DMS153 treated with DMSO at 0.1 percent for 48 hours (cell line): ENCODE data around the gene EGFL7.

Experiments used
- DNase-seq: peaks from one replicate; lab custom pipeline; 2025; ENCODE audit not compliant: unreplicated experiment; lab: John Stamatoyannopoulos, UW

Gene EGFL7

GRCh38 chr9:136671646-136672430, 9.1 kb downstream of the EGFL7 start:
- no peak for DNase-seq

GRCh38 chr9:136672431-136673087, 9.8 kb downstream of the EGFL7 start:
- no peak for DNase-seq

GRCh38 chr9:136673088-136673974, 10.6 kb downstream of the EGFL7 start:
- DNase-seq = no peak

DNA sequence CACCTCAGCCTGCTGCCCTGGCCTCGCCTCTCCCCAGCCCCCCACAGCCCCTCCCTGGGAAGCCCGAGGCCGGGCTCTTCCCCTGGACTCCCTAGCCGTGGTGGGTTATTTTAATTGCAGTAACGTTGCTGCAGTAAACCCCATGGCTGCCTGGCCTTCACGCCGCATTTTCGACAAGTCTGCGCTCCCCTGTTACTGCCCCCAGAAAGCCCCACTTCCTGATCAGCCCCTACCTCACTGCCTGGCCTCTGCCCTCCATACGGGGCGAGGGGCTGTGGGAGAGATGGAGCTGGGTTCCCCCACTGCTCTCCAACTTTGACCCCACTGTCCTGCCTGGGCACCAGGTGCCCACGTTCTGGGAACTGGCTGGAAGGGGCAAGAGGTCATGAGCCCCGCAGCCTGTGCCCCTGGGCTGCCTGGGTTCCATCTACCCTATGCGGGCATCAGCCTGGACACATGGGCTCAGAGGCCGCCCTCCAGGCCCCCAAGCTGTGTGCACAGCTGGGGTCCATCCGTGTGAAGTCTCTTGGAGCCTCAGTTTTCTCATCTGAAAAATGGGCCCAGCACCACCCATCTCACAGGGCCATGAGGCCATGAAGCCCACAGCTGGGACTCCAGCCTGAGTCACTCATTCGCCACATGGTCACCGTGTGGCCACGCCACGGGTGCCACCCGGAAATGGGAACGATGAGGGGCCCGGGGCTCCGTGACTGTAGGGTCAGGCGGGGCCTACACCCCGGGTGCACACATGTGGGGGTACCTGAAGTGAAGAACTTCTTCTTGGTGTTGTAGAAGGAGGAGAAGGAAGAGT, 11.5 kb downstream of the EGFL7 start:
- DNase-seq = no peak

GRCh38 chr9:136674786-136675349, 12.2 kb downstream of the EGFL7 start:
- DNase-seq = no peak

- no peak for DNase-seq
Measured at GRCh38 chr9:136675477-136676296, 13.0 kb downstream of the EGFL7 start.

- DNase-seq = no peak
Measured at GRCh38 chr9:136676297-136676794, 13.6 kb downstream of the EGFL7 start.

DNA sequence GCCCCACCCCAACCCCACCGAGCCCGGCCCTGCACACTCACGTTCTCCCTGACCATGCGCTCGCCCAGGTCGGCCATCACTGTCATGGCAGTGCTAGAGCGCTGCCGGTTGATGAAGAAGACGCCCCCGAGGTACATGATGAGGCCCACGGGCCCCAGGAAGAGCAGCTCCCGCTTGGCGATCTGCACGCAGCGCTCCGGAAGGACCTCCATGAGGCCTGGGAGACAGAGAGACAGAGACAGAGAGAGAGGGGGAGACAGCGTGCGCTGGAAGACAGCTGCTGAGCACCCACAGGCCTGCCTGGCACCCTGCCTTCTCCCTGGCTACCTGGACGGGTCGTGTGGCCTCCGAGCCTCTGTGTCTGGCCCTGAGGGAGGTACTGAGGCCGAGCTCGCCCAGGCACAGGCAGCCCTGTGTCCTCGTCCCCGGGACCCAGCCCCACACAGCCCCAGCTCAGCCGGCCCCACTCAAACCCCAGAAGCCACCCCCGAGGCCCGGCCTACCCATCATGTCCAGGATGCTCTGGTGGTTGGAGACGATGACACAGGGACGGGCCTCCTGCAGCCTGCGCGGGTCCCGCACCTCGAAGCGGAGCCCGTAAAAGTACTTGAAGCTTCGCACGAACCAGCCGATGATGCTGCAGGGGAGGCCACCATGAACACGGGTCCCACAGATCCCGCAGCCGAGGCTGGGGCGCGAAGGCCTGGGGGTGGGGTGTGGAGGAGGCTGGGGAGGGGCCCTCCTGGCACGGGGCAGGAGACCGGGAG, 14.4 kb downstream of the EGFL7 start:
- DNase-seq = no peak

DNA sequence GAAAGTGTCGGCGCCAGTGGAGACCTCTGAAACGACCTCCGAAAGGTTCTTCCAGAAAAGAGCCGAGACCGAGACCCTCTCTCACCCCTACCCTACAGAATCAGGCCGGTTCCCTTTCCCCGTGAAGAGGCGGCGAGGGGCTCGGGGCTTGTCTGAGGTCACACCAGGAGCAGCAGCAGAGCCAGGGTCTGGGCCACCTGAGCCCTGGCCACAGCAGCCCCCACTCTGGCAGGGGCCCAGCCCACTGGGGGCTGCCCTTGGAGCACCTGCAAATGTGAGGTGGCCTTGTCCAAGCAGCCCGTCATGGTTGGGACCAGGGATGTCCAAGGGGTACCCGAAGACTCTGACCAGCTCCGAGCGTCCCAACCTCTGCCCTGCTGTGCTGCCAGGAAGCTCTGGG, 15.3 kb downstream of the EGFL7 start:
- DNase-seq = no peak

GRCh38 chr9:136678624-136679023, 15.9 kb downstream of the EGFL7 start:
- no peak for DNase-seq

GRCh38 chr9:136679431-136679941, 16.8 kb downstream of the EGFL7 start:
- no peak for DNase-seq

DNA sequence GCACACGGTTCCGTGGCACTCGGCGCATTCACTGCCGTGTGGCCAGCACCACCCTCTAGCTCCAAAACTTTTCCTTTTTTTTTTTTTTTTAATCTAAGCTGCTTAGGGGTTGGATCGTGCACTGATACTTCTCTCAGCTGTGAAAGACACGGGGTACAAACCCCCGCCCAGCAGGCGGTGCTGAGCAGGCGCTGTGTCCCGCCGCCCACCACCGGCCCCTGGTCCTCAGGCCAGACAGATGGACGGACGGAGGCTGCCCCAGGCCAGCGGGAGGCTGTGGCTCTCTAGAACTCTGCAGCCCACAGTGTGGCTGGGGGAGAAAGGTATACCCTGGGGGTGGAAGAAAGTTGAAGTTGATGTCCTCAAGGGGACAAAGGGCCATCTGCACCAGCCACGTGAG, 18.3 kb downstream of the EGFL7 start:
- no peak for DNase-seq

DNA sequence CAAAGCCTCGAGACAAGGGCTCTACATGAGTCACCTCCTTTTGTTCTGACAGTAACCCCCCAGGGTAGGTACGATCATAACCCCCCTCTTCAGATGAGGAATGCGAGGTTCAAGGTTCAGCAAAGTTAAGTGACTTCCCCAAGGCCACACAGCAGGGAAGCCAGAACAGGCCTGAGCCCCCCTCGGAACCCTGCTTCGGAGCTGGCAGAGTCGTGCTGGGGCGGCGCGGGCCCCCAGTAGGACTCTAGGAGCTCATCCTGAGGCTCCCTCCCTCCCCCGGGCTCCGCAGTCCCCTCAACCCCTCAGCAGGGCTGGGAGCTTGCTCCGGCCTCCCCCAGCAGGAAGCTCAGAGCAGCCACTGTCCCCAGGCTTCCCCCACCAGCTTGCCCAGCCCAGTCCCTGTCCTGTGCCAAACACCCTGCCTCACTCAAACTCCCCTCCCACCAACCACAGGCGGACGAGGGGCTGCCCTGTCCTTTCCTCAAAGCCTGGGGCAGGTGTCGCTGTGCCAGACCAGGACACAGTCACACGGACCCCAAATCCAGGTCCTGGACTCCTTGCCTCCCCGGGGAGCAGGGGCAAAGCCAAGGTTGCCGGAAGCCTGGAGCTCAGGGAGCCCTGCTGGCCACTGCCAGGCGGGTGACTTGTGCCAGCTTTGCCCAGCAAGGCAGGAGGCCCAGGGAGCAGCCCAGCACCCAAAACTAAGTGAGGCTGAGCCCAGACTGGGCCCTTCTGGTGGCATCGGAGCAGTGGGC, 19.4 kb downstream of the EGFL7 start:
- DNase-seq = no peak

DNA sequence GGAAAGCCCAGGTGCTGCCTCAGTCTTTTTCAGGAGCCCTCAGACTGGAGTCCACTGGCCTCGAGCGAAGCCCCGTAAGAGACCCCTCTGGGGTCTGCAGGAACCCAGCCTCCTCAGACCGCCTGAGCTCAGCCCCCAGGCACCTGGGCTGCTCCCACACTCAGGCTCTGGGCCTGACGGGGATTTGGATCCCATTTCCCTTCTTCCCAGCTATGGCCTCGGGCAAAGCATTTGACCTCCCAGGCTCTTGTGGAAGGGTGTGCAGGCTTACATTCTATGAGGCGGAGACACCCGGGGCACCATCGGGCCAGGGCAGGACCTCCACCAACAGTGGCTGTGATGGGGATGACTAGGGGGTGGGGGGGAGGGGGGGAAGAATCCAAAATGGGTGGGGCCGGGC, 20.0 kb downstream of the EGFL7 start:
- DNase-seq = no peak

DNA sequence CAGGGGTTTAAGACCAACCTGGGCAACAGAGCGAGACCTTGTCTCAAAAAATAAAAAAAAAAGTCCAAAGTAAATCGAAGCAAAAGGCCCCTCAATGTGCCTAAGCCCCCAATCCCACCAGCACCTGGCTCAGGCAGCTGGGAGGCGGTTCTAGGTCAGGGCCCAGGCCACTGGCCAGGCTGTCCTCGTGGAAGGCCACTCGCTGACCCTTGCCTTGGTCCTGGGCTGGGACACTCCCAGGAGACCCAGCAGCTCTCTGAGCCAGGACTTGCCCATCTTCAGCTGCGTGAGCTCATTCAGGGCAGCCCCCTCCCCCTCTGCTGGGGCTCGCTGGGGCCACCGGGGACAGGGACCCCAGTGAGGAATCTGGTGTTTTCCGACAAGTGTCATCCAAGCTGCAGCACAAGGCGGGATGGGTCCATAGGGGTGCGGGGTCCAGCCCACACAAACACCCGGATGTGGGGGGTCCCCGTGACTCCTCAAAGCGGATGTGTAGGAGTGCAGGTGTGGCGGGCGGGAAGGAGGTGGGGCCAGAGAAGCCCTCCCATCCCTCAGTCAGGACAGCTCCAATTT, 20.5 kb downstream of the EGFL7 start:
- no peak for DNase-seq

DNA sequence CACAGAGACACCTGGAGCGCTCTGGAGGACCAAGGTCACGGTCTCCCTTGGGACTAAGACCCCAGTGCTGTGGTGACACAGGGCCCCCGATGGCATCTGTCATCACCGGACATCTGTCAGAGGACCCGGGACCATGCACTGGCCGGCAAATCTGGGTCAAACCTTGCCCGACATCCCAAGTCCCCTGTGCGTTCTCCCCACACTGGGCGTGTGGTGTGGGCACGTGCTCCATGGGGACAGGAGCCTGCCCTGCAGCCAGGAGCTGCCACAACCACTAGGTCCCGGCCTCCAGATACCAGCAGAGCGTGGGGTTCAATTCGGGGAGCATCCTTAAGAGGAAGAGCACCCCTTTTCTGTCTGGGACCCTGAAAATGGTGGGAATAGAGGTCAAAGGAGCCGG, 21.0 kb downstream of the EGFL7 start:
- no peak for DNase-seq

GRCh38 chr9:136684339-136684738, 21.6 kb downstream of the EGFL7 start:
- no peak for DNase-seq
